22Rv1 (cell line): ENCODE results near the gene DSTYK.

Source experiments
- ZFX ChIP-seq: fragments of 450-650 bp; IDR thresholded peaks from 2 replicates; pipeline ENCODE4 v1.6.1; 2017; ENCODE audit warnings: antibody characterized with exemption, borderline replicate concordance
- TF ChIP-seq, protein P1 (sequence below): fragments of 450-650 bp; IDR thresholded peaks from 2 replicates; pipeline ENCODE4 v1.5.1; 2017; ENCODE audit warnings: mild to moderate bottlenecking

DNA sequence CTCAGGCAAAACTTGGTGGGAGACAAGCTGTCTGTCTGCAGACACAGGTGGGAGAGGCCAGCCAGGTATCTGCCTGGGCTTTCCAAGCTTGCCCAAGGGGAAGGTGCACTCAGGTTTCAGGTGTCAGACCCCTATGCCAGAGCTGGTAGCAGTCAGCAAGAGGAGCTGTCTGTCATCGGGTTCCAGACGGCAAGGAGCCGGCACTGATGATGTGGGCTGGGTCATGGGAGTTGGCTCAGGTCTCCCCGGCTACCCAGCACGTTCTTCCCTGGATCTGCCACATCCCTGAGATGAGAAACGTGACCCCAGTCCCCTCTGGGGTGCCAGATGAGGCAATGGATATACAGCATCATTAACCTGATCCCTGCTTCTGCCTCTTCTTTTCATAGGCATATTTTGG, 39.2 kb upstream of the DSTYK start:
- TF ChIP-seq, protein P1, sequence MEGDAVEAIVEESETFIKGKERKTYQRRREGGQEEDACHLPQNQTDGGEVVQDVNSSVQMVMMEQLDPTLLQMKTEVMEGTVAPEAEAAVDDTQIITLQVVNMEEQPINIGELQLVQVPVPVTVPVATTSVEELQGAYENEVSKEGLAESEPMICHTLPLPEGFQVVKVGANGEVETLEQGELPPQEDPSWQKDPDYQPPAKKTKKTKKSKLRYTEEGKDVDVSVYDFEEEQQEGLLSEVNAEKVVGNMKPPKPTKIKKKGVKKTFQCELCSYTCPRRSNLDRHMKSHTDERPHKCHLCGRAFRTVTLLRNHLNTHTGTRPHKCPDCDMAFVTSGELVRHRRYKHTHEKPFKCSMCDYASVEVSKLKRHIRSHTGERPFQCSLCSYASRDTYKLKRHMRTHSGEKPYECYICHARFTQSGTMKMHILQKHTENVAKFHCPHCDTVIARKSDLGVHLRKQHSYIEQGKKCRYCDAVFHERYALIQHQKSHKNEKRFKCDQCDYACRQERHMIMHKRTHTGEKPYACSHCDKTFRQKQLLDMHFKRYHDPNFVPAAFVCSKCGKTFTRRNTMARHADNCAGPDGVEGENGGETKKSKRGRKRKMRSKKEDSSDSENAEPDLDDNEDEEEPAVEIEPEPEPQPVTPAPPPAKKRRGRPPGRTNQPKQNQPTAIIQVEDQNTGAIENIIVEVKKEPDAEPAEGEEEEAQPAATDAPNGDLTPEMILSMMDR: no peak
- no peak for TF ChIP-seq ZFX
